Endothelial cell of umbilical vein (primary cell): ENCODE measurements around the gene CHRD.

Source experiments
- EZH2 ChIP-seq: IDR thresholded peaks from 2 replicates; pipeline ENCODE4 v1.6.1; 2012; ENCODE audit warnings: borderline replicate concordance, low read depth, mild to moderate bottlenecking, moderate library complexity, low read length, inconsistent platforms; ENCODE audit not compliant: severe bottlenecking
- TF ChIP-seq, protein P1 (sequence below), 2 donors: IDR thresholded peaks; 1 replicate in 1 of 2; 2 replicates in 1 of 2; pipeline ENCODE4 v1.5.1; 2011; ENCODE audit warnings: low read length in 2 of 2, mild to moderate bottlenecking in 2 of 2, moderate library complexity in 2 of 2, control low read depth in 1 of 2, inconsistent platforms in 1 of 2, low read depth in 1 of 2; ENCODE audit not compliant: insufficient read depth in 1 of 2; ENCODE audit errors: extremely low read depth in 1 of 2

DNA sequence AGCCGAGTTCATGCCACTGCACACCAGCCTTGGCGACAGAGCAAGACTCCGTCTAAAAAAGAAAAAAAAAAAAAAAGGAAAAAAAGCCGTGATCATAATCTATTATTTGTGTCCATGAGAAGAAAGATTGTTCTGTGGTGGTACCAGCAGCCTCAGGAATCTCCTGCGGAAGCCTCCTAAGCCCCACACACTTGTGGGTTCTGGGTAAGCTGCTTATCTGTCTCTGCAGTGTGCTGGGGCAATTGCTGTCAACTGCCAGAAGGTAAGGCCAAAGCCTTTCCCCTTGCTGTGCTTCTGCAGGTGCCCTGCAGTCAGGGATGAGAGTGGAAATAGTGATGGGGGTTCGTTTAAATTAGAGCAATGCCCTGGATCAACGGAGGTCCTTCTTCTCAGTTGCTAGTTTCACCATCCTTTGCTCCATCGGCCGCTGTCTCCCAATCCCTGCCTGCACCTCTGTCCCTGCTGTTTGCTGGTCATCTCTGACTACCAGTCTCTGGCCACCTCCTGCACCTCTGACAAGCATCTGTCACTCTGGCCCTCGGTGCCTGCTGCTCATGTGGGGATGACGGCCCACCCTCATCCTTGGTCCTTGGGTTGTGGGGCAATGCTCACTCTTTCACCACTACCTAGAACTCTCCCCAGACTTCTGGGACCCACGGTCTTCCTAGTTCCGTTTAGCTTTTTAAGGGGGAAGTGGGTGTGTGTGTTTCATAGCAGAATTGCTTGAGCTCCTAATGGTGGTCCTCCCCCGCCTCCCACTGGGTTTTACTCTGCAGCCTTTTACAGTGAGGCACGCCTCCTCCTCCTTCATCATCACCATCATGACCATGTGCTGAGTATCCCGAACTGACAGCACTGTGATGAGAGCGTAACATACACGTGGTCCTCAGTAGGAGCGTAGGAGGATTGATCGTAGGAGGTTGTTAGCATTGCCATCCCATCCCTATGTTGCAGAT is 25.5 kb downstream of the CHRD start:
- TF ChIP-seq, protein P1, sequence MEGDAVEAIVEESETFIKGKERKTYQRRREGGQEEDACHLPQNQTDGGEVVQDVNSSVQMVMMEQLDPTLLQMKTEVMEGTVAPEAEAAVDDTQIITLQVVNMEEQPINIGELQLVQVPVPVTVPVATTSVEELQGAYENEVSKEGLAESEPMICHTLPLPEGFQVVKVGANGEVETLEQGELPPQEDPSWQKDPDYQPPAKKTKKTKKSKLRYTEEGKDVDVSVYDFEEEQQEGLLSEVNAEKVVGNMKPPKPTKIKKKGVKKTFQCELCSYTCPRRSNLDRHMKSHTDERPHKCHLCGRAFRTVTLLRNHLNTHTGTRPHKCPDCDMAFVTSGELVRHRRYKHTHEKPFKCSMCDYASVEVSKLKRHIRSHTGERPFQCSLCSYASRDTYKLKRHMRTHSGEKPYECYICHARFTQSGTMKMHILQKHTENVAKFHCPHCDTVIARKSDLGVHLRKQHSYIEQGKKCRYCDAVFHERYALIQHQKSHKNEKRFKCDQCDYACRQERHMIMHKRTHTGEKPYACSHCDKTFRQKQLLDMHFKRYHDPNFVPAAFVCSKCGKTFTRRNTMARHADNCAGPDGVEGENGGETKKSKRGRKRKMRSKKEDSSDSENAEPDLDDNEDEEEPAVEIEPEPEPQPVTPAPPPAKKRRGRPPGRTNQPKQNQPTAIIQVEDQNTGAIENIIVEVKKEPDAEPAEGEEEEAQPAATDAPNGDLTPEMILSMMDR (IDR thresholded peaks at IDR 0.05; ENCODE audit: extremely low read depth in 1 of 2, insufficient read depth in 1 of 2, low read depth in 1 of 2, low read length in 2 of 2) = no peak
- no peak for TF ChIP-seq EZH2
